ENCODE results near the gene SLC25A26. TPM values are rescaled to one million over a fixed set of nuclear protein-coding genes. Genes with fewer than 3 reads are reported as not detected.

Gene SLC25A26
- total RNA-seq, 1 experiment from 2014 or later: 24.8 TPM

- DNase-seq (ENCODE audit: low read depth): no peak
- in situ Hi-C loops (cut with HindIII; ENCODE audit: low pct_unique_long_range_greater_than_20kb, low sequenced_read_pairs): no loop called here
Measured at GRCh38 chr3:66348704-66349103, 127.9 kb downstream of the SLC25A26 start.

- no peak for DNase-seq (ENCODE audit: low read depth)
- in situ Hi-C loops (cut with HindIII; ENCODE audit: low pct_unique_long_range_greater_than_20kb, low sequenced_read_pairs): no loop called here
Measured at GRCh38 chr3:66350601-66351000, 129.8 kb downstream of the SLC25A26 start.

- in situ Hi-C loops (cut with HindIII; ENCODE audit: low pct_unique_long_range_greater_than_20kb, low sequenced_read_pairs): no loop called here
- no peak for DNase-seq (ENCODE audit: low read depth)
Measured at GRCh38 chr3:66353039-66353438, 132.2 kb downstream of the SLC25A26 start.

- DNase-seq (ENCODE audit: low read depth): no peak
- in situ Hi-C loops (cut with HindIII; ENCODE audit: low pct_unique_long_range_greater_than_20kb, low sequenced_read_pairs): no loop called here
Measured at GRCh38 chr3:66353530-66353929, 132.7 kb downstream of the SLC25A26 start.

- in situ Hi-C loops (cut with HindIII; ENCODE audit: low pct_unique_long_range_greater_than_20kb, low sequenced_read_pairs): no loop called here
Measured at GRCh38 chr3:66354001-66354400, 133.2 kb downstream of the SLC25A26 start.

GRCh38 chr3:66355394-66355793 is 134.6 kb downstream of the SLC25A26 start:
- DNase-seq (ENCODE audit: low read depth): no peak
- in situ Hi-C loops (cut with HindIII; ENCODE audit: low pct_unique_long_range_greater_than_20kb, low sequenced_read_pairs): no loop called here

More at GRCh38 chr3:66354001-66354400, 133.2 kb downstream of the SLC25A26 start:
- DNase-seq (ENCODE audit: low read depth): no peak

GRCh38 chr3:66355997-66356396 is 135.2 kb downstream of the SLC25A26 start:
- in situ Hi-C loops (cut with HindIII; ENCODE audit: low pct_unique_long_range_greater_than_20kb, low sequenced_read_pairs): no loop called here
- no peak for DNase-seq (ENCODE audit: low read depth)

- in situ Hi-C loops (cut with HindIII; ENCODE audit: low pct_unique_long_range_greater_than_20kb, low sequenced_read_pairs): no loop called here
- DNase-seq (ENCODE audit: low read depth): no peak
Measured at GRCh38 chr3:66361356-66361755, 140.6 kb downstream of the SLC25A26 start.

GRCh38 chr3:66362541-66362941 is 141.7 kb downstream of the SLC25A26 start:
- in situ Hi-C loops (cut with HindIII; ENCODE audit: low pct_unique_long_range_greater_than_20kb, low sequenced_read_pairs): no loop called here
- no peak for DNase-seq (ENCODE audit: low read depth)

- DNase-seq (ENCODE audit: low read depth): no peak
- in situ Hi-C loops (cut with HindIII; ENCODE audit: low pct_unique_long_range_greater_than_20kb, low sequenced_read_pairs): no loop called here
Measured at GRCh38 chr3:66363148-66363547, 142.3 kb downstream of the SLC25A26 start.

GRCh38 chr3:66365080-66365479 is 144.3 kb downstream of the SLC25A26 start:
- in situ Hi-C loops (cut with HindIII; ENCODE audit: low pct_unique_long_range_greater_than_20kb, low sequenced_read_pairs): no loop called here
- no peak for DNase-seq (ENCODE audit: low read depth)

- no peak for DNase-seq (ENCODE audit: low read depth)
- in situ Hi-C loops (cut with HindIII; ENCODE audit: low pct_unique_long_range_greater_than_20kb, low sequenced_read_pairs): no loop called here
Measured at GRCh38 chr3:66366747-66367146, 145.9 kb downstream of the SLC25A26 start.

- no peak for DNase-seq (ENCODE audit: low read depth)
- in situ Hi-C loops (cut with HindIII; ENCODE audit: low pct_unique_long_range_greater_than_20kb, low sequenced_read_pairs): no loop called here
Measured at GRCh38 chr3:66367979-66368378, 147.2 kb downstream of the SLC25A26 start.

GRCh38 chr3:66370179-66370578 is 149.4 kb downstream of the SLC25A26 start:
- in situ Hi-C loops (cut with HindIII; ENCODE audit: low pct_unique_long_range_greater_than_20kb, low sequenced_read_pairs): no loop called here
- no peak for DNase-seq (ENCODE audit: low read depth)

GRCh38 chr3:66371432-66371831 is 150.6 kb downstream of the SLC25A26 start:
- no peak for DNase-seq (ENCODE audit: low read depth)
- in situ Hi-C loops (cut with HindIII; ENCODE audit: low pct_unique_long_range_greater_than_20kb, low sequenced_read_pairs): no loop called here

GRCh38 chr3:66372681-66373350 is 152.0 kb downstream of the SLC25A26 start:
- in situ Hi-C loops (cut with HindIII; ENCODE audit: low pct_unique_long_range_greater_than_20kb, low sequenced_read_pairs): no loop called here
- no peak for DNase-seq (ENCODE audit: low read depth)

- in situ Hi-C loops (cut with HindIII; ENCODE audit: low pct_unique_long_range_greater_than_20kb, low sequenced_read_pairs): no loop called here
- DNase-seq (ENCODE audit: low read depth): peak; percentile 8
Measured at GRCh38 chr3:66376568-66376967, 155.8 kb downstream of the SLC25A26 start.

- no peak for DNase-seq (ENCODE audit: low read depth)
- in situ Hi-C loops (cut with HindIII; ENCODE audit: low pct_unique_long_range_greater_than_20kb, low sequenced_read_pairs): no loop called here
Measured at GRCh38 chr3:66377800-66378199, 157.0 kb downstream of the SLC25A26 start.

- no peak for DNase-seq (ENCODE audit: low read depth)
- in situ Hi-C loops (cut with HindIII; ENCODE audit: low pct_unique_long_range_greater_than_20kb, low sequenced_read_pairs): no loop called here
Measured at GRCh38 chr3:66378256-66378655, 157.5 kb downstream of the SLC25A26 start.

- no peak for DNase-seq (ENCODE audit: low read depth)
- in situ Hi-C loops (cut with HindIII; ENCODE audit: low pct_unique_long_range_greater_than_20kb, low sequenced_read_pairs): no loop called here
Measured at GRCh38 chr3:66379565-66379964, 158.8 kb downstream of the SLC25A26 start.
